HepG2 (cell line): ENCODE results near the gene ANKRD55. TPM values are rescaled to one million over a fixed set of nuclear protein-coding genes. Genes with fewer than 3 reads are reported as not detected.
"Not testable (repeated sequence)": the region's sequence is repeated elsewhere in the genome, so short reads cannot be mapped to it uniquely, and the experiment has no call there.

Experiments used
- ATAC-seq: fragments of 200-7000 bp; cut with Tn5 transposase; 3 replicates; pipeline ENCODE4 v1.9.1; 2020; ENCODE audit warnings: mild to moderate bottlenecking, moderate library complexity
- BruUV-seq: library from RNA; stranded (reverse); fragments of 400-500 nt; replicated peaks from 2 replicates; lab custom pipeline; 2021; lab: Mats Ljungman, UMichigan
- CTCF ChIA-PET: fragments of 300-600 bp; formaldehyde crosslinking; extraction: SDS; loops from one replicate; lab custom pipeline; 2021; ENCODE audit warnings: low total read pairs, inconsistent platforms, low intra/inter-chr PET ratio; lab: Yijun Ruan, JAX
- POLR2A ChIA-PET: fragments of 350-600 bp; sonication (Branson Sonifier 250); formaldehyde crosslinking; loops from one replicate; lab custom pipeline; 2020; ENCODE audit warnings: antibody characterized with exemption, inconsistent platforms; lab: Yijun Ruan, JAX
- DNase-seq: peaks from one replicate; pipeline ENCODE4 v3.0.0-alpha.2; 2015; ENCODE audit warnings: low spot score
- FAIRE-seq: peaks from 3 replicates; lab custom pipeline; 2011; peaks lifted over from hg19 to GRCh38; lab: Jason Lieb, UNC
- H2AFZ ChIP-seq: one replicate; pipeline ENCODE4 v1.6.1; 2011; ENCODE audit warnings: low read length, inconsistent platforms
- H3K27ac ChIP-seq: fragments of 300-600 bp; 3 replicates; pipeline ENCODE4 v1.8.0; 2011; ENCODE audit warnings: mixed run types, mild to moderate bottlenecking, mixed read lengths, low read length, inconsistent platforms; ENCODE audit not compliant: insufficient read depth; ENCODE audit errors: extremely low read length
- H3K27me3 ChIP-seq, 2 experiments: fragments of 200-600 bp in 1 of 2; 2 replicates in 1 of 2; 3 replicates in 1 of 2; pipeline versions ENCODE4 v1.6.0 to v1.8.0; 2011; ENCODE audit warnings: low read length in 2 of 2, mild to moderate bottlenecking in 2 of 2, moderate library complexity in 2 of 2, inconsistent platforms in 1 of 2; ENCODE audit not compliant: insufficient read depth in 2 of 2, control insufficient read depth in 1 of 2
- H3K36me3 ChIP-seq, 2 experiments: fragments of 200-600 bp in 1 of 2; replicated peaks in 1 of 2; 2 replicates in 1 of 2; 3 replicates in 1 of 2; pipeline versions ENCODE4 v1.5.1 to v1.8.0; 2011; ENCODE audit warnings: low read length in 2 of 2, inconsistent platforms in 1 of 2; ENCODE audit not compliant: insufficient read depth in 2 of 2, control insufficient read depth in 1 of 2
- H3K4me1 ChIP-seq: 2 replicates; pipeline ENCODE4 v1.5.1; 2012; ENCODE audit warnings: low read length, inconsistent platforms; ENCODE audit not compliant: insufficient read depth
- H3K4me2 ChIP-seq: 2 replicates; pipeline ENCODE4 v1.6.0; 2011; ENCODE audit warnings: low read depth, low read length, inconsistent platforms
- H3K4me3 ChIP-seq, 3 experiments: fragments of 200-600 bp in 1 of 3; sonication (generic), shearing (Covaris generic) in 1 of 3; replicated peaks in 1 of 3; 2 replicates each; pipeline ENCODE4 v1.5.1; 2011 to 2016; ENCODE audit warnings: low read length in 3 of 3, inconsistent platforms in 2 of 3, low read depth in 2 of 3, mild to moderate bottlenecking in 2 of 3, control low read depth in 1 of 3, mixed read lengths in 1 of 3; ENCODE audit not compliant: insufficient read depth in 1 of 3
- H3K79me2 ChIP-seq: one replicate; pipeline ENCODE4 v1.6.1; 2011; ENCODE audit warnings: low read length, inconsistent platforms; ENCODE audit not compliant: insufficient read depth
- H3K9ac ChIP-seq: 2 replicates; pipeline ENCODE4 v1.6.0; 2011; ENCODE audit warnings: mild to moderate bottlenecking, low read depth, low read length, inconsistent platforms; ENCODE audit not compliant: insufficient read depth
- H3K9me3 ChIP-seq: 2 replicates; pipeline ENCODE4 v1.5.1; 2012; ENCODE audit warnings: mild to moderate bottlenecking, low read length
- H4K20me1 ChIP-seq: 2 replicates; pipeline ENCODE4 v1.6.0; 2011; ENCODE audit warnings: inconsistent platforms, mild to moderate bottlenecking, low read length, moderate library complexity; ENCODE audit not compliant: insufficient read depth
- ASH2L ChIP-seq: fragments of 300-600, 200-600 bp; sonication (generic); IDR thresholded peaks from 2 replicates; pipeline ENCODE4 v1.7.0; 2017; ENCODE audit warnings: low read depth, mild to moderate bottlenecking, moderate library complexity, mixed read lengths, low read length; ENCODE audit not compliant: insufficient read length
- CHD4 ChIP-seq: fragments of 200-600 bp; sonication (generic); IDR thresholded peaks from 2 replicates; pipeline ENCODE4 v1.7.0; 2017; ENCODE audit warnings: mild to moderate bottlenecking, low read length, borderline replicate concordance
- CREM ChIP-seq, 2 experiments: sonication (generic) in 1 of 2; formaldehyde crosslinking in 1 of 2; IDR thresholded peaks; 2 replicates each; pipeline versions ENCODE4 v1.4.0 to v1.6.1; 2016 to 2020; ENCODE audit warnings: antibody characterized with exemption in 1 of 2, mild to moderate bottlenecking in 1 of 2, missing genetic modification reagents in 1 of 2
- ESRRA ChIP-seq: sonication (generic); formaldehyde crosslinking; IDR thresholded peaks from 2 replicates; pipeline ENCODE4 v1.5.1; 2020; ENCODE audit warnings: mild to moderate bottlenecking, low read depth, missing genetic modification reagents
- FOSL2 ChIP-seq: sonication (generic); formaldehyde crosslinking; IDR thresholded peaks from 2 replicates; pipeline ENCODE4 v1.4.0; 2020; ENCODE audit warnings: missing genetic modification reagents
- KDM1A ChIP-seq: IDR thresholded peaks from 2 replicates; pipeline ENCODE4 v1.6.1; 2016; ENCODE audit warnings: missing compliant biosample characterization
- MNT ChIP-seq: fragments of 450-650 bp; IDR thresholded peaks from 2 replicates; pipeline ENCODE4 v1.6.1; 2016
- NR2C2 ChIP-seq: sonication (generic); formaldehyde crosslinking; IDR thresholded peaks from 2 replicates; pipeline ENCODE4 v1.4.0; 2020; ENCODE audit warnings: missing genetic modification reagents, mild to moderate bottlenecking, moderate library complexity, borderline replicate concordance
- SP5 ChIP-seq: IDR thresholded peaks from 2 replicates; pipeline ENCODE4 v1.6.1; 2016; ENCODE audit warnings: low read depth, borderline replicate concordance
- TOPORS ChIP-seq: sonication (generic); formaldehyde crosslinking; IDR thresholded peaks from 2 replicates; pipeline ENCODE4 v1.8.0; 2023; ENCODE audit warnings: mild to moderate bottlenecking, missing genetic modification reagents
- ZBTB26 ChIP-seq: IDR thresholded peaks from 2 replicates; pipeline ENCODE4 v1.6.1; 2016; ENCODE audit warnings: missing compliant biosample characterization, missing genetic modification reagents, borderline replicate concordance
- ZMYM3 ChIP-seq: sonication (generic); formaldehyde crosslinking; IDR thresholded peaks from 2 replicates; pipeline ENCODE4 v1.5.1; 2020; ENCODE audit warnings: mild to moderate bottlenecking, missing genetic modification reagents
- ZNF260 ChIP-seq: sonication (generic); formaldehyde crosslinking; IDR thresholded peaks from 2 replicates; pipeline ENCODE4 v1.4.0; 2020; ENCODE audit warnings: missing genetic modification reagents, low read depth, mild to moderate bottlenecking, borderline replicate concordance
- WGBS: methylation state at CpG from one replicate; pipeline ENCODE4 v1.1.6; 2017; ENCODE audit warnings: low lambda C conversion rate; 5-methylcytosine and 5-hydroxymethylcytosine counted together
- in situ Hi-C: cut with HindIII; loops from 2 replicates; pipeline ENCODE4 v1.10.0; 2017; ENCODE audit warnings: low pct_unique_long_range_greater_than_20kb; ENCODE audit not compliant: extremely low pct_ligation_motif_present
- intact Hi-C: fragments of 100-400 bp; cut with micrococcal nuclease; formaldehyde crosslinking; loops from one replicate; pipeline ENCODE4 v1.10.0; 2022; ENCODE audit not compliant: unreplicated experiment
- polyA plus RNA-seq, 8 experiments: library from polyadenylated mRNA; depleted of rRNA in 3 of 8; stranded (reverse) in 7 of 8; unstranded in 1 of 8; fragments of >200 nt; fragmentation: Illumina TruSeq in 4 of 8; extraction: Trizol in 4 of 8; gene quantifications; 2 replicates each; pipeline versions ENCODE4 v1.2.1 to v1.2.3, GENCODE V29; 2011 to 2016; ENCODE audit warnings: low read depth in 4 of 8, missing spikeins in 1 of 8, mixed read lengths in 1 of 8; ENCODE audit not compliant: insufficient read depth in 1 of 8
- total RNA-seq, 5 experiments: library from RNA; depleted of rRNA; stranded (reverse); fragments of >200 nt; fragmentation: Illumina TruSeq; extraction: Trizol; gene quantifications; 2 replicates each; pipeline ENCODE4 v1.2.3, GENCODE V29; 2016; ENCODE audit warnings: low read depth in 1 of 5

The ANKRD55 gene
- total and polyA plus RNA-seq, 2 of the 13 experiments (the other 11 are each of a cell fraction or from before 2014, with no cell fraction given) = 0.11 to 0.28 TPM

GRCh38 chr5:56202483-56202882 is 30.6 kb downstream of the ANKRD55 start (continued):
- TF ChIP-seq NR2C2 (peak; percentile 82), CREM (IDR thresholded peaks at IDR 0.05) (peak; percentile 74; the same call in 1 of the 2 replicates), CREM (CRISPR knock-in tag; IDR thresholded peaks at IDR 0.05) (no peak), ZBTB26 (CRISPR knock-in tag) (no peak), FOSL2 (CRISPR knock-in tag) (peak; percentile 86), SP5 (CRISPR knock-in tag) (peak; percentile 59; the same call in 1 of the 2 replicates)
- TF ChIP-seq, all 625 proteins: peak for 122

GRCh38 chr5:56201762-56202261 is 31.3 kb downstream of the ANKRD55 start:
- H2AFZ ChIP-seq, H3K79me2 ChIP-seq, FAIRE-seq, H4K20me1 ChIP-seq, H3K9ac ChIP-seq, H3K9me3 ChIP-seq, H3K36me3 ChIP-seq, BruUV-seq, H3K27me3 ChIP-seq, H3K4me3 ChIP-seq: not testable (repeated sequence)
- 18% methylated on average over 3 of the region's 3 CpGs for WGBS
- TF ChIP-seq ESRRA = 0 out of 2 replicates have a peak, but pooled peaks have one; percentile 8
- TF ChIP-seq ZNF260 (CRISPR knock-in tag) = 0 out of 2 replicates have a peak, but pooled peaks have one; percentile 69
- TF ChIP-seq MNT = peak; percentile 77
- TF ChIP-seq ASH2L = peak; percentile 24
- TF ChIP-seq ZMYM3 (CRISPR knock-in tag) = peak; percentile 73; the same call in 1 of the 2 replicates
- TF ChIP-seq TOPORS = 0 out of 2 replicates have a peak, but pooled peaks have one; percentile 7
- 0 out of 2 replicates have a peak, but pooled peaks have one; percentile 22 for TF ChIP-seq KDM1A (CRISPR knock-in tag)
- 0 out of 2 replicates have a peak, but pooled peaks have one; percentile 39 for TF ChIP-seq CHD4
- ATAC-seq (peak; percentile 47), DNase-seq (peak; percentile 10)
- in situ Hi-C loops = loop anchor here (5.0 kb wide), 1 partner anchor 210 kb away; the partner anchor contains the start of gene IL6ST
- Histone ChIP-seq H3K27ac (peak overlapping the region; percentile 62), H3K4me2 (peak overlapping the region; percentile 49; the same call in 1 of the 2 replicates), H3K4me1 (peaks cover 45% of the 10 kb centered on the region)
- CTCF ChIA-PET = interaction anchor here (1.5 to 2.0 kb wide), 3 partner anchors 219 to 265 kb away, joined by 8 to 24 read pairs (median 12); no protein-coding TSS in a partner anchor
- POLR2A ChIA-PET = interaction anchor here (1.2 to 3.4 kb wide), 8 partner anchors 10 to 268 kb away, joined by 3 to 18 read pairs (median 5); partner anchors contain the start of gene IL6ST
- intact Hi-C loops = loop anchor here (1.0 to 5.0 kb wide), 7 partner anchors 9 to 509 kb away; no protein-coding TSS in a partner anchor
